Activated B cell treated with CpG ODN at 0.5 μM for 24 hours (primary cell): ENCODE results near the gene CD9. TPM values are rescaled to one million over a fixed set of nuclear protein-coding genes. Genes with fewer than 3 reads are reported as not detected.
"Not testable (repeated sequence)": the region's sequence is repeated elsewhere in the genome, so short reads cannot be mapped to it uniquely, and the experiment has no call there.

Experiments
- ATAC-seq: fragments of 200-7000 bp; cut with Tn5 transposase; one replicate; pipeline ENCODE4 v1.10.0; 2021; ENCODE audit warnings: low read depth, mild to moderate bottlenecking, moderate library complexity
- CTCF ChIA-PET: fragments of 350-600 bp; sonication (Branson Sonifier 250); formaldehyde crosslinking; loops from one replicate; lab custom pipeline; 2021; ENCODE audit warnings: antibody characterized with exemption; lab: Charles Lee
- POLR2A ChIA-PET: fragments of 350-600 bp; sonication (Branson Sonifier 250); formaldehyde crosslinking; loops from one replicate; lab custom pipeline; 2021; ENCODE audit warnings: antibody characterized with exemption; lab: Charles Lee
- DNase-seq: peaks from one replicate; pipeline ENCODE4 v3.0.0; 2022
- H3K27ac Mint-ChIP-seq: one replicate; pipeline ENCODE4 v1.8.0; 2020; ENCODE audit warnings: mixed read lengths
- H3K27me3 Mint-ChIP-seq: one replicate; pipeline ENCODE4 v1.8.0; 2021; ENCODE audit warnings: mixed read lengths
- H3K36me3 Mint-ChIP-seq: one replicate; pipeline ENCODE4 v1.8.0; 2021; ENCODE audit warnings: low read depth, mixed read lengths
- H3K4me1 Mint-ChIP-seq: one replicate; pipeline ENCODE4 v1.8.0; 2021; ENCODE audit warnings: mixed read lengths
- H3K4me3 Mint-ChIP-seq: one replicate; pipeline ENCODE4 v1.8.0; 2020; ENCODE audit warnings: mild to moderate bottlenecking, mixed read lengths
- H3K9me3 Mint-ChIP-seq: one replicate; pipeline ENCODE4 v1.8.0; 2020; ENCODE audit warnings: mixed read lengths
- intact Hi-C: fragments of 100-400 bp; cut with micrococcal nuclease; formaldehyde crosslinking; loops from one replicate; pipeline ENCODE4 v1.15.1; 2024
- total RNA-seq: library from RNA; stranded (reverse); gene quantifications from 2 replicates; pipeline ENCODE4 v1.2.3, GENCODE V29; 2022
- TF ChIP-seq, protein P1 (sequence below): fragments of 200-600 bp; IDR thresholded peaks from one replicate; pipeline ENCODE4 v1.8.0; 2022; ENCODE audit warnings: antibody characterized with exemption, mild to moderate bottlenecking

The CD9 gene
- total RNA-seq, 1 donor from 2014 or later = 2.5 TPM

DNA sequence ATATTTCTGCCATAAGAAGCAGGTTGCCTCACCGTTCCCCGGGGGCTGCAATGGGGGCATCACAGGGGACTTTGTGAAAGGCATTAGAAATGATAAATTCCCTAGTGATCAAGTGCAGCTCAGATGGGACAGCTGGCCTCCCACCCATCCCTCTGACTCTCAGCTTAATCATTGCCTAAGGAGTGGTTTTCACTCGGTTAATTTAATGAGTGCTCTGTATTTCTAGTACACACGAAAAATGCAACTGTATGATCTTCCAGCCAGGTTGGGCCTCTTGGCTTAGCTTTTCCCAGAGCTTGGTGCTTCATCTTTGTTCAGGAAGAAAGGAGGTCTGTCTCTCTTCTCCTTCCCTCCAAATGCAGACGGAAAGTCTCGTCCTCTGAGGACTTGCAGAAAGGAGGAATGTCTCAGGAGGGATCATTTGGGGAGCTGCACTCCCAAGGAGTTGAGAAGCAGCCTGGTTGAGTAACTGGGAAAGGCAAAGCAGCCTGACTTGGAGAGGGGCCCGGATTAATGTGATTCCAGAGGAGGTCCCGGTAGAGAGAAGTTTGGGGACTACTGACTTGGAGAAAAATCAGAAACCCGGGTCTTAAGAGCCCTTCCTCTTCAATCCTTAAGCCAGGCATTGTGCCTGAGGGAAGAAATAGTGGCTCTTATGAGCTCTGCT lies 7.2 kb downstream of the CD9 start:
- H3K4me1 Mint-ChIP-seq = peaks cover 25% of the 10 kb centered on the region

DNA sequence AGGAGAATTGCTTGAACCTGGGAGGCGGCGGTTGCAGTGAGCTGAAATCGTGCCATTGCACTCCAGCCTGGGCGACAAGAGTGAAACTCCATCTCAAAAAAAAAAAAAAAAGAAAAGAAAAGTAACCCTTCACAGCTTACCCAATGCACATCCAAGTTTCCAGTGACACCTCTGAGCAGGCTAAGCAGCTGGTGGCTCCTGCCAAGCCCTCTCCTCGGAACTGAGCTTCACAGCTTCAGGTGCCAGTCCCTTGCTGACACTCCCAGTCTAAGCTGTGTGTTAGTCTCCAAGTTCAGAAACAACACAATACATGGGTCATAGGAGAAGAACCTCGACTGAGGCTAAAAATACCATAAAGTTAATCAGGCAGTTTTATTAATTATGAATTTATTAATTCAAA lies 7.9 kb downstream of the CD9 start:
- CTCF ChIA-PET = interaction anchor here (1.8 kb wide), 1 partner anchor 13 kb away, joined by 12 read pairs; no protein-coding TSS in a partner anchor

More for the DNA sequence above, 7.2 kb downstream of the CD9 start:
- ChIA-PET CTCF (interaction anchor here (1.3 to 1.8 kb wide), 2 partner anchors 12 to 71 kb away, joined by 4 to 12 read pairs; no protein-coding TSS in a partner anchor), POLR2A (no interaction called here)
- intact Hi-C loops = no loop called here
- H3K27me3 Mint-ChIP-seq = peaks cover 13% of the 10 kb centered on the region
- no peak overlapping the region for H3K27ac Mint-ChIP-seq
- TF ChIP-seq, protein P1, sequence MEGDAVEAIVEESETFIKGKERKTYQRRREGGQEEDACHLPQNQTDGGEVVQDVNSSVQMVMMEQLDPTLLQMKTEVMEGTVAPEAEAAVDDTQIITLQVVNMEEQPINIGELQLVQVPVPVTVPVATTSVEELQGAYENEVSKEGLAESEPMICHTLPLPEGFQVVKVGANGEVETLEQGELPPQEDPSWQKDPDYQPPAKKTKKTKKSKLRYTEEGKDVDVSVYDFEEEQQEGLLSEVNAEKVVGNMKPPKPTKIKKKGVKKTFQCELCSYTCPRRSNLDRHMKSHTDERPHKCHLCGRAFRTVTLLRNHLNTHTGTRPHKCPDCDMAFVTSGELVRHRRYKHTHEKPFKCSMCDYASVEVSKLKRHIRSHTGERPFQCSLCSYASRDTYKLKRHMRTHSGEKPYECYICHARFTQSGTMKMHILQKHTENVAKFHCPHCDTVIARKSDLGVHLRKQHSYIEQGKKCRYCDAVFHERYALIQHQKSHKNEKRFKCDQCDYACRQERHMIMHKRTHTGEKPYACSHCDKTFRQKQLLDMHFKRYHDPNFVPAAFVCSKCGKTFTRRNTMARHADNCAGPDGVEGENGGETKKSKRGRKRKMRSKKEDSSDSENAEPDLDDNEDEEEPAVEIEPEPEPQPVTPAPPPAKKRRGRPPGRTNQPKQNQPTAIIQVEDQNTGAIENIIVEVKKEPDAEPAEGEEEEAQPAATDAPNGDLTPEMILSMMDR = no peak
- DNase-seq = no peak
- no peak overlapping the region for H3K4me3 Mint-ChIP-seq
- H3K9me3 Mint-ChIP-seq = no peaks in the 10 kb centered on the region
- no peaks in the 10 kb centered on the region for H3K36me3 Mint-ChIP-seq
- no peak for ATAC-seq

DNA sequence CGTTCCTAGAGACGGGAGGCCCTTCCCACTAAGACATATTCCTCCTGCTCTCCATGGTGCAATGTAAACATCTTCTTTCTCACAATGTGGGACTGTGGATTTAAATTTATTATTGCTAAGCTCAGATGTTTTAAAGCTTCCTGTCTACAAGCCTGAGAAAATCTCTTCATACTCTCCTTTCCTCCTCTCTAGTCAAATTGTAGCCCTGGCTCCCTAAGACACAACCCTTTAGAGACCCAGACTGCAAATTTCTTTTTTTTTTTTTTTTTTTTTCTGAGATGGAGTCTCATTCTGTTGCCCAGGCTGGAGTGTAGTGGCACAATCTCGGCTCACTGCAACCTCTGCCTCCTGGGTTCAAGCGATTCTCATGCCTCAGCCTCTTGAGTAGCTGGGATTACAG lies 9.2 kb downstream of the CD9 start:
- intact Hi-C loops, H3K9me3 Mint-ChIP-seq, H3K27me3 Mint-ChIP-seq, POLR2A ChIA-PET, H3K4me3 Mint-ChIP-seq, DNase-seq, H3K36me3 Mint-ChIP-seq, ATAC-seq, H3K27ac Mint-ChIP-seq: not testable (repeated sequence)
- H3K4me1 Mint-ChIP-seq = peaks cover 23% of the 10 kb centered on the region
- CTCF ChIA-PET = interaction anchor here (1.6 kb wide), 1 partner anchor 70 kb away, joined by 4 read pairs; no protein-coding TSS in a partner anchor

More for the DNA sequence above, 7.9 kb downstream of the CD9 start:
- Mint-ChIP-seq H3K4me3 (no peak overlapping the region), H3K9me3 (no peaks in the 10 kb centered on the region), H3K4me1 (peaks cover 23% of the 10 kb centered on the region), H3K27me3 (peaks cover 6% of the 10 kb centered on the region), H3K36me3 (no peaks in the 10 kb centered on the region), H3K27ac (no peak overlapping the region)
- POLR2A ChIA-PET = no interaction called here
- DNase-seq = no peak
- intact Hi-C loops = no loop called here
- no peak for ATAC-seq
- TF ChIP-seq, protein P1 = no peak

DNA sequence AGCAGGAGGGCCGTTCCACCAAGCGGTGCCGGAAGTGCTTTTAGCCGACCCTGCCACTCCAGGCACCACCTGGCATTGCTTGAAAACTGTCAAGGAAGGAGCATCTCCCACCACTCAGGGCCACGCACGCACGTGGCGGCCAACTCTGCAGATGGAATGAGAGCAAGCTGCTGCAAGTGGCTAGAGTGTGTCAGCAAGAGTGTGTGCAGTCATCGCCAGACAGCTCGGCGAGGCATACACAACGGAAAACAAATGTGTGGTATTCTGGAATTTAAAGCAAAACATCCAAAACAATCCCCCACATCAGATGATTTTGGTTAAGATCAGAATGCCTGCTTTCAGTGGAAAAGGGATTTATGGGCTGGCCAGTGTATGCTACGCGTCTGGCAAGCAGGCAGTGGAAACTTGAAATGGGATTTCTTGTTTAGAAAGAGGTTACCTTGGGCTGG lies 11.2 kb downstream of the CD9 start:
- intact Hi-C loops = no loop called here
- no peak for ATAC-seq

DNA sequence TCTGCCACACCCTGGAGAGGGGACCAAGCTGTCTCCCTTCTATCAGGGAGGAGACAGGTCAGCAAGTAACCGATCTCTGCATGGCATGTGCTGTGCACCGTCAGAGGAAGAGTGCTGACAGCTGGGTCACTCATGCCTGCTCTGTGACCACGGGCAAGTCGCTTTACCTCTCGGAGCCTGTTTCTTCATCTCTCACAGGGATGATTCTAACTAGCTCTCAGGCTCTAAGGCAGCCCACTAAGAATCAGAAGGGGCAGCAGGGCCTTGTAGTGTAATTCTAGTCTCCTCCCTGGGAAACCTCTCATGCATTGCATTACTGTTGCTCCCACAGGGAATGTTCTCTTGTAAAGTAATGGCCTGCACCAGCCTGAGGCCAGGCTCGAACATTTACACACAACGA lies 11.9 kb downstream of the CD9 start:
- ATAC-seq = no peak
- no peak for DNase-seq
- ChIA-PET POLR2A (interaction anchor here (0.6 kb wide), 1 partner anchor 249 kb away, joined by 15 read pairs; no protein-coding TSS in a partner anchor), CTCF (no interaction called here)
- Mint-ChIP-seq H3K27me3 (peaks cover 1% of the 10 kb centered on the region), H3K4me3 (no peak overlapping the region), H3K27ac (no peak overlapping the region), H3K4me1 (peaks cover 21% of the 10 kb centered on the region), H3K36me3 (no peaks in the 10 kb centered on the region), H3K9me3 (no peaks in the 10 kb centered on the region)
- intact Hi-C loops = no loop called here
- TF ChIP-seq, protein P1 = no peak

More for the DNA sequence above, 11.2 kb downstream of the CD9 start:
- peaks cover 1% of the 10 kb centered on the region for H3K27me3 Mint-ChIP-seq
- H3K27ac Mint-ChIP-seq = no peak overlapping the region
- H3K4me3 Mint-ChIP-seq = no peak overlapping the region
- TF ChIP-seq, protein P1 = no peak
- H3K36me3 Mint-ChIP-seq = no peaks in the 10 kb centered on the region
- ChIA-PET CTCF (no interaction called here), POLR2A (no interaction called here)
- H3K9me3 Mint-ChIP-seq = no peaks in the 10 kb centered on the region
- peaks cover 21% of the 10 kb centered on the region for H3K4me1 Mint-ChIP-seq
- no peak for DNase-seq
